Stimulated activated CD8-positive, alpha-beta memory T cell treated with anti-CD3 and anti-CD28 coated beads, Interleukin-12 subunit alpha, Interleukin-12 subunit beta, amount 100 ng/mL, for 4 hours (primary cell): ENCODE results near the gene DKK3.

Source experiments
- DNase-seq: peaks from one replicate; pipeline ENCODE4 v3.0.0-alpha.2; 2020; ENCODE audit warnings: low read depth

Gene DKK3

GRCh38 chr11:12003815-12004214, 4.6 kb downstream of the DKK3 start:
- DNase-seq = no peak

GRCh38 chr11:12003336-12003735, 5.1 kb downstream of the DKK3 start:
- no peak for DNase-seq

DNA sequence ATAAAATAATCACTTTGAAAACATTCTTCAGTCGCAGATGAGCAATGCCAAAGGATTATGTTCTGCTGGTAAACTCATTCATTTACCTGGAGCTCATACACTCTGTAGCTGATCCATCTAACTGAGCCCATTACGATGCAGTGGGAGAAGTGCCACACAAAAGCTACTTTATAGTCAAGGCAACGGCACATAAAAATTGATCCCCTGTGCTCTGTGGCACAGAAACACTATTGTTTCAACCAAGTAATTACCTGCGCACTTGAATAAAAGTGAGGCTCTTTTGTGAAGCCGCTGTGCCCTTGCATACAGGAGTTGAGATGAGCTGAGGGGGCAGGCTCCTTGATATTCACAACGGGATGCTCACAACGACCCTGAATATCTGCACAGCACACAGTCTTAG, 7.2 kb downstream of the DKK3 start:
- DNase-seq = no peak

DNA sequence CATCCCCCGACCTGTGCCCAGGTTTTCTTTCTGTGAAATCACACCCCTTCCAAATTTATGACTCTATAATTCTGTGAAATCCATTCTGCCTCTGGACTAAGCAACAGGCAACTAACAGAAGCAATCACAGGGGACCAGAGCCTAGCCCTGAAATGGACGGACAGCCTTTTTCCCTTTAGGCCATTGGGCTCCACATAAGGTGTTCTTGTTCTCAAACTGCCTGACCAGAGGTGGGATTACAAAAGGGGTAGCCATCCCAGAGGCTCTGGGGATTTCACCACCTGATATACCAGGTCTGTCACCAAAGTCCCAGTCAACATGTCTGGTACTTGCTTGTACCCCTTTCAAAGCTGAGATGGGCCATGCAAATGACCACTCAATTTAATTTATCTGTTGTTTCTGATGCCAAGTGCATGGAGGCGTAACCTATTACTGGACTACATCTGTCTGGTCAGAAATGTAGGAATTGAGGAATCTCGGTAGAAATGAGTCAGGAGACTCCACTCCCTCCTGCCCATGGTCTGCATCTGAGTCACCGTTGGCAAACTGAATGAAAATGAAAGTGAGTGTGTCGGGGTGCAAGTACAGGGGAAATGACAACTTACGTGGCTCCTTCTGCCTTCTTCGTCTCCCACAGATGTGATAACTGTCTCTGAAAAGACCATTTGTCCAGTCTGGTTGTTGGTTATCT, 10.2 kb downstream of the DKK3 start:
- DNase-seq = no peak

GRCh38 chr11:11997049-11997322, 11.4 kb downstream of the DKK3 start:
- DNase-seq = no peak

GRCh38 chr11:11996321-11997048, 11.9 kb downstream of the DKK3 start:
- DNase-seq = no peak

DNA sequence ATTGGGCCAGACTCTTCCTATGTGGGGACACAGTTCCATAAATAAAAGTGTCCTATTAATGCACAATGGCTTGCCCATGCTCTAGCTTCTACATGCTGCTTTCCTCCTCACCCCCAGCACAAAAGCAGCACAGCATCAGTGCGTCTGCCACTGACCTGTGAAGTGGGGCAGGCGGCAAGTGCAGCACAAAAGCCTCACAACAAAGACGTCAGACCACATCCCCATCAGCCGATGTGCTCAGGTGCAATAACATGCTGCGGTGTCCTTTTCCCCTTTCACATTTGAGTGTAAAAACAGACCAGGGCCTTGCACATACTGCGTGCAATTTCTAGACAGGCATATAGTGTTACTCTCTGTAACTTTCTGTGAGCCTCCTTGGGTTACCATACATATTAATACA, 12.8 kb downstream of the DKK3 start:
- no peak for DNase-seq

- DNase-seq = no peak
These were observed 14.6 kb downstream of the DKK3 start for GRCh38 chr11:11993839-11994238.

DNA sequence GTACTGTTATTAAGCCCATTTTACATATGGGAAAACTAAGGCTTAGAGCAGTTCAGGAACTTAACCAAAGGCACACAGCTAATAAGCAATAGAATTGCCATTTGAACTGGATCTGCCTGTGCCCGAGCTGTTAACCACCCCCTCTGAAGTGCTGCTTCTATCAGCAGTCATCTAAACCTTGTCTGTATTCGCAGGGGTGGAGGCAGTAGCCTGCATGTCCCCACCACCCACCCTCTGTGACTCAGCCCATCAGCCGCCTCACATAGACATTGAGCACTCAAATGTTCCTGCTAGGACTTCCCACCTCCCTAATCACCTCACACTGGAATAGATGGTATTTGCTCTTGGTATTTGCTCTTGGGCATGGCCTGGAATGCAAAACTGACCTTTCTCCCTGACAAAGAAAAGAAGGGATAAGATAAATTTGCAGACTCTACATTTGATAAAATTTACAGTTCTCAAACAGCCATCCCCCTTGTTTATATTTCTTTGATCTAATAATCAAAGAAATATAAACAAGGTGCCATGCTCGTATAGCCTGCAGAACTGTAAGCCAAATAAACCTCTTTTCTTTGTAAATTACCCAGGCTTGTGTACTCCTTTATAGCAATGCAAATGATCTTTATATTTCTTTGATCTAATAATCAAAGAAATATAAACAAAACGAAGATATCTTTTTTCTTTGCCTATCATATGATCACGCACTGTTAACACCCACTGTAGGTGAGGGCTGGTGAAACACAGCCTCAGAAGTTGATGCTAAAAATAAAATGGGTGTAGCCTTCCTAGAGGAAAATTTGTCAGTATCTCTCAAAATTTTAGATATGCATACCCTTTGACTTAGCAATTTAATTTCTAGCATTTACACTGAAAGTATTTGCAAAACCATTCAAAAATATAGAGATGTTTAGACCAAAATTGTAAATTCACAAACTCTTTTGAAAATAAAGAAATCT, 15.9 kb downstream of the DKK3 start:
- no peak for DNase-seq

DNA sequence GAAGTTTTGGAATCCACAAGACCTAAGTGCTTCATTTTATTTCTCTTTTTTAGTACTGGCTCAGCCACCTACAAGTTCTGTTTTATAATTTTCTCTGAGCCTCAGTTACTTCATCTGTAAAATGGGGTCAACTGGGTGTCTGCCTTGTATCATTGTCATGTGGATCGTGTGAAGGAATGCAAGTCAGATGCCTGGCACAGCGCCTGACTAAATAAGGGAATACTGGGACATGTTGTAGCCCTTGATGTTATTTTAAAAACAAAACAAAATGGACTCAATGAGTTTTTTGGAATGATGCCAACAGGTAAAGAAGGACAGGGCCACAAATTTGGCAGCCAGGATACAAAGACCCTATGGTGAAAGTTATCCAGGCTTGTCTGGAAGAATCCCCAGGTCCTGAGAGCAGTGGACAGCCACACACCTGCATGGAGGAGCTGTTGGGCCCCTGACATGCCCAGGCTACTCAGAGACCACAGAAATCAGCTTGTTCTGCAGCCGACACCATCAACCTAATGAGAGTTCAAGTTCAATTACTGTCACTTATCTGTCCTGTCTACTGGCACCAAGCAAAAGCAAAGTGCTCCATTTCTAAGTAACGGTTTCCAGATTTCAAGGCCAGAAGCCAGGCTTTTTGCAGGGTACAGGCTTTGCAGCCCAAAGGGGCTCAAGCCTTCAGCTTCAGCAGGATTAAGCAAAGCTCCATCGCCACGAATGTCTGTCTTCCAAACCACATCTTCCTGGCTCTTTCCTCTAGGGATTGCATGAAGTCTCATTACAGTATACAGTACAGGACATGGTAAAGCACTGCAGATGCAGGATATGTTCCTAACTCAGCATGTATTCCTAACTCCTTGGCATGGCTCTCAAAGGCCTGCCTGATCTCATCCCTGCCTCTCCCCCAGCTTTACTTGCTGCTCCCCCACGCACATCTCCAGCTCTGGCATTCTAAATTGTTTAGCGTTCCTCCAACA, 18.4 kb downstream of the DKK3 start:
- DNase-seq = no peak

DNA sequence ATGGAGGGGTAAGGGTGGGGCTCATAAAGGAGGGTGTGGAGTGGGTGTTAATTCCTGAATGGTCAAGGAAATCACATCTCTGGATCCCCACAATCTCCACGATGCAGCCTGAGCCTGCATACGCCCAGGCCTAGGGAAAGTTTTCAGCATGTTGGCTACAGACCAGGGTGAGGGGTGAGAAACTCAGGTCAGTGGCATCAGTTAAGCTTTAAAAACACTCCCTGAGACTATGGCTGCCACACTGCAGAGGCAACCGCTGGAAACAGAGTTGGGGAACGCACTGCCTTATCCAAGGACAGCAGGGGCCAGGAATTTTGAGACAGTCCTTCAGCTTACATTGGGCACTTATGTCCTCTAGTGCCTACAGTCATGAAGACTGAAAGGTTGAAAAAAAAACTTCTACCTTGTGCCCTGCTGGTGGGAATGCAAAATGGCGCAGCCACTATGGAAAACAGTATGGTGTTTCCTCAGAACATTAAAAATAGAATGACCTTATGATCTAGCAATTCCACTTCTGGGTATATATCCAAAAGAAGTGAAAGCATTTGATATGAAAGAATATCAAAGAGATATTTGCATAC, 19.7 kb downstream of the DKK3 start:
- no peak for DNase-seq

- no peak for DNase-seq
These were observed 20.3 kb downstream of the DKK3 start for GRCh38 chr11:11988099-11988651.

DNA sequence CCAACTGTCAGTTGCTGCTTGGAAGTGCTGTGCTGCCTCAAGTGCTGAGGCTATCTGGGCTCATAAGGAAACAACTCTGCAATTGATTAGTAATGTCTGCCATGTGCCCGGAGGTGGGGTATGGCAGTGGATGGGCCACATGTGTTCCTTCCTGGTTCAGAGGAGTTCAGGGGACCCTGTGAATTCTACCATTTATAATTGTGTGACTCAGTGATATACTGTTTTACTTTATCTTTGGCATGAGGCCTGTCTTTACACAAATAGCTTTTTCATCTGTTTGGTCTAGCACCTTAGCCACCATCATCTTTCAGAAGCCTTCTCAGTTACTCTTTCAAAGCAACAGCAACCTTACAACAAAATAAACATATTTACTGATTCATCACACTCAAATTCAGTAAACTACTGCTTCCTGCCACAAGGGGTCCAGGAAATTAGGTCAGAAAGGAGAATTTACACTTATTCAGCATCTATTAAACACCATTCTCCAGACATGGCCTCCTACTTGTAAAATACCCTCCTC, 20.9 kb downstream of the DKK3 start:
- no peak for DNase-seq

GRCh38 chr11:11985954-11986949, 22.2 kb downstream of the DKK3 start:
- DNase-seq = no peak

DNA sequence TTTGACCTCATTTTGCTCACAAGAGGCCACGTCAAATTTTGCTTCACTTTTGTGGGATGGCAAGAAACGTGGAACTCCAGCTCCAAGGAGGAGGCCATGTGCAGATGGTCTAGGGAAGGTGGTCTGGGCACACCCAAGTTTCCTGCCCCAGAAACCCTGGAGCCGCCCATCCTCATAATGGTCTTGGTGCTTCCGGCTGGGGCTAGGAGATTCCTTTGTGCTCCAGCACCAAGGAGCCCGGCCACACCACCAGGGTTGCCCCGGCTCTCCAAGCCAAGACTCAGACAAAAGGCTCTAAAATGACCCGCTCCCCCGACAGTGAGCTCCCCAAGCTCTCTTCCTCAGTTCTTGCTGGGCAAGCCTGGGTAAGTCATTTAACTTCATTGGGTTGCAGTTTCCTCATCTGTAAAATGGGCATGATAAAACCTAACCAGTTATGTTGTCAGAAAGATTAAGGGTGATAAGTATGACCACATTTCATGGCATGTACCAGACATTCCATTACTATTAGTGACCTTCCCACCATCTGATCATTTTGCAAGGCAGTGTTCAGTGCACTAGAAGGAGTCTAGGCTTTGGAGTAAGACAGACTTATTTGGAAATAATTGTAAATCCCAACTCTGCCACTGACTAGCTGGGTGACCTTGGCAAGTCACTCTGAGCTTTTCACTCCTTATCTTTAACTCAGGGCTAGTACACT, 23.3 kb downstream of the DKK3 start:
- no peak for DNase-seq

DNA sequence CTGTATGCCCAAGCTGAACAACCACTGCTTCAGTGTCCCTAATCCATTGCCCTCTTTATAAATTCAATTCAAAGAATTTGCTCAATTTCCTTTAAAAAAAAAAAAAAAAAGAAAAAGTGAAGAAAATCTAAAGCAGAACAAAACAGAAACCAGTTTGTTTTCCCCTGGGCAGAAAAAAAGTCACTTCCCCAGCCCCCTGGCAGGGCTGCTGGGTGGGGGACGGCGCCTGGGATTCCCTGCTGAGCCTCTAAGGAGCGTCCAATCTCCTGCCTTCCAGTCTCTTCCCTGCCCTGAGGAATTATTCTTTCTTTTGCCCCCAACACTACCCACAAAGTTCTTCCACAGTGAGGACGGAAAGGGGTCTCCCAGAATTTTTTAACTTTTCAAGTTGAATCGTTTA, 23.9 kb downstream of the DKK3 start:
- DNase-seq = no peak

DNA sequence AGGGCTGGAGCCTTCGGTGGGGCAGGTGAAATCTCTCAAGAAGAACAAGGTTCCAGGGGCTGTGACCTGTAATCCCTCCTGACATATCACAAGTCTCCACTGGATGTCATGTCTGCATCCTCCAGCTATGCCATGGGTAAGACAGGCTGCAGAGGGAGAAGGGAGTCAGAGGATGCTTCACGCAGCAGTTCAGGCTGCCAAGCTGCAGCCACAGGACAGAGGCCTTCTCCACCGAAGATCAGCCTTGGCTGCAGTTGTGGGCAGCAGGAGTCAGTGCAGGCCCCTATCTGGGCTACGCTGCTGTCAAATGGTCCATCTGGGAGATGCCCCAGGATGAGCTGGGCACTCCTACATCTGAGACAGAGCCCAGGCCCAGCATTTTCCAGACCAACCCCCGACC, 25.0 kb downstream of the DKK3 start:
- DNase-seq = no peak

GRCh38 chr11:11982975-11983374, 25.5 kb downstream of the DKK3 start:
- DNase-seq = no peak

DNA sequence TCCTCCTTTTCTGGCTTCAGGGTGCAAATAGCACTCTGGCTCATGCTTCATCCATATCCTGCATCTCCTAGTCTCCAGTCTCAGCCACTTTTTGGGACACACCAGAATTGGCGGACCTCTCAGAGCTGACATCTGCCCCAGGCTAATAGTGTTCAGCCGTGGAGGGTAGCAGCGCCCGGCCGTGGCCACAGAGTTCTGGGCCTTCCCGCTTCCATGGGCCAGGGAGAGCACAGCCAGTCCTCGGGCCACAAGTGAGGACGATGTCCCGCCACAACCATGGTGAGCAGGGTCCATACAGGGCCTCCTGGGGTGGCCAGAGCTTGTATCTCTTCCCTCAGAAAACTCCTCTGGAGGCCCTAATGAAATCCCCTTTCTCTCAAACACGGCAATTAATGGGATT, 26.0 kb downstream of the DKK3 start:
- DNase-seq = no peak
